Panc1 (cell line): ENCODE measurements around the gene CACNA1C. TPM values are rescaled to one million over a fixed set of nuclear protein-coding genes. Genes with fewer than 3 reads are reported as not detected.

Experiments used
- ATAC-seq: fragments of 200-7000 bp; cut with Tn5 transposase; 2 replicates; pipeline ENCODE4 v1.9.1; 2020; ENCODE audit warnings: mild to moderate bottlenecking, moderate library complexity
- BruUV-seq: library from RNA; stranded (reverse); fragments of 400-500 nt; replicated peaks from 2 replicates; lab custom pipeline; 2021; lab: Mats Ljungman, UMichigan
- CTCF ChIA-PET: fragments of 300-600 bp; sonication (Branson Sonifier 250); formaldehyde crosslinking; loops from one replicate; lab custom pipeline; 2022; ENCODE audit warnings: antibody characterized with exemption; lab: Charles Lee
- POLR2A ChIA-PET: fragments of 300-600 bp; sonication (Branson Sonifier 250); formaldehyde crosslinking; loops from one replicate; lab custom pipeline; 2022; ENCODE audit warnings: antibody characterized with exemption; lab: Charles Lee
- DNase-seq: peaks from one replicate; pipeline ENCODE4 v3.0.0-alpha.2; 2010; ENCODE audit warnings: low read depth, low spot score
- H3K27ac ChIP-seq: 2 replicates; pipeline ENCODE4 v1.5.1; 2011; ENCODE audit warnings: mild to moderate bottlenecking, low read length, inconsistent platforms
- H3K27me3 ChIP-seq: fragments of 200-500 bp; sonication (Bioruptor generic); 2 replicates; pipeline ENCODE4 v1.6.0; 2014; ENCODE audit warnings: low read length, inconsistent platforms; ENCODE audit not compliant: control insufficient read depth, insufficient read depth
- H3K36me3 ChIP-seq: fragments of 200-500 bp; sonication (Bioruptor generic); 2 replicates; pipeline ENCODE4 v1.5.1; 2014; ENCODE audit warnings: inconsistent platforms, mild to moderate bottlenecking, low read length, moderate library complexity; ENCODE audit not compliant: control insufficient read depth, insufficient read depth
- H3K4me1 ChIP-seq: 2 replicates; pipeline ENCODE4 v1.5.1; 2011; ENCODE audit warnings: inconsistent platforms, mild to moderate bottlenecking, low read length, moderate library complexity; ENCODE audit not compliant: control insufficient read depth, insufficient read depth
- H3K4me3 ChIP-seq, 2 experiments: 2 replicates each; pipeline ENCODE4 v1.5.1; 2011 to 2012; ENCODE audit warnings: low read depth in 2 of 2, low read length in 2 of 2, mild to moderate bottlenecking in 2 of 2, inconsistent platforms in 1 of 2, moderate library complexity in 1 of 2
- H3K9me3 ChIP-seq: fragments of 200-500 bp; sonication (Bioruptor generic); 2 replicates; pipeline ENCODE4 v1.5.1; 2014; ENCODE audit warnings: low read depth, mild to moderate bottlenecking, inconsistent platforms, low read length, moderate library complexity; ENCODE audit not compliant: control insufficient read depth, insufficient read depth
- POLR2AphosphoS5 ChIP-seq: IDR thresholded peaks from 2 replicates; pipeline ENCODE4 v1.6.1; 2012; ENCODE audit warnings: mild to moderate bottlenecking, low read depth, low read length, moderate library complexity
- SIN3A ChIP-seq: IDR thresholded peaks from 2 replicates; pipeline ENCODE4 v1.6.1; 2012; ENCODE audit warnings: low read depth, mild to moderate bottlenecking, low read length, moderate library complexity, borderline replicate concordance; ENCODE audit not compliant: insufficient read depth
- TCF7L2 ChIP-seq: IDR thresholded peaks from 2 replicates; pipeline ENCODE4 v1.6.1; 2011; ENCODE audit warnings: mild to moderate bottlenecking, low read depth, low read length, inconsistent platforms
- in situ Hi-C: cut with HindIII; loops from 2 replicates; pipeline ENCODE4 v1.10.0; 2016; ENCODE audit warnings: low sequenced_read_pairs, low pct_unique_long_range_greater_than_20kb
- intact Hi-C: fragments of 100-400 bp; cut with micrococcal nuclease; formaldehyde crosslinking; loops from one replicate; pipeline ENCODE4 v1.10.0; 2022; ENCODE audit not compliant: unreplicated experiment
- total RNA-seq: library from RNA; stranded (reverse); gene quantifications from one replicate; pipeline ENCODE4 v1.2.1, GENCODE V29; 2021; ENCODE audit not compliant: unreplicated experiment
- TF ChIP-seq, protein P1 (sequence below), 2 experiments: IDR thresholded peaks; 2 replicates each; pipeline ENCODE4 v1.6.1; 2011 to 2012; ENCODE audit warnings: low read depth in 2 of 2, control low read depth in 1 of 2, low read length in 1 of 2, mild to moderate bottlenecking in 1 of 2, moderate library complexity in 1 of 2; ENCODE audit not compliant: insufficient read depth in 1 of 2
- TF ChIP-seq, protein P2 (sequence below): fragments of 450-650 bp; IDR thresholded peaks from 2 replicates; pipeline ENCODE4 v1.5.1; 2017; ENCODE audit warnings: mild to moderate bottlenecking

CACNA1C gene
- total RNA-seq, 1 experiment from 2014 or later = 0.03 TPM

DNA sequence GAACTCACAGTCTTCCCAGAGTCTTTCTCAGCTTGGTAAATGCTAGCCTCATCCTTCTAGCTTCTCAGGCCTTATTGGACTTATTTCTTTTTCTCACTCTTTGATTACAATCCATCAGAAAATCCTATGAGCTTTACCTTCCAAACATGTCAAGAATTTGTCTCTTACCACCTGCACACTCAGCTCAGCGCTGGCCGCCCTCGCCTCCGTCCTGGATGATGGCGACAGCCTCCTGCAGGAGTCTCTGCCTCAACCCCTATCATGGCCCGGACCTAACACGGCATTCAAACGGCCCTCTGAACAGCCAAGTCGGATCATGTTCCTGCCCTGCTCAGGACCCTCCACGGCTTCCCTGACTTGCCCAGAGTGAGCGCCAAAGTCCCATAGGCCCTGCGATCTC, 408.9 kb downstream of the CACNA1C start:
- POLR2A ChIA-PET = no interaction called here
- no TSS peak for BruUV-seq
- H3K4me3 ChIP-seq = no peak overlapping the region

DNA sequence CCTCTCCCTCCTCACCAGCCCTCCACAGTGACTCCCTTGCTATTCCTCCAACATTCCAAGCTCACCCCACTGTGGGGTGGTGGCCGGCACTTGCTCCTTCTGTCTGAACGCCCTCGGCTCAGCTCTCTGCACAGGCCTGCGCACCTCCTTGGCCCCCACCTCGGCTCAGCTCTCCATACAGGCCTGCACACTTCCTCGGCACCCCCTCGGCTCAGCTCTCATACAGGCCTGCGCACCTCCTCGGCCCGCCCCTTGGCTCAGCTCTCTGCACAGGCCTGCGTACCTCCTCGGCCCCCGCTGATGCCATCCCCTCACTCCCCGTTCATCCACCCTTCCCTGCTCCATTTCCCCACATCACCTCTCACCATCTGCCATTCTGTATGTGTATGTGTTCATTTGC, 409.3 kb downstream of the CACNA1C start:
- POLR2A ChIA-PET = no interaction called here
- intact Hi-C loops = no loop called here
- TF ChIP-seq, protein P1, sequence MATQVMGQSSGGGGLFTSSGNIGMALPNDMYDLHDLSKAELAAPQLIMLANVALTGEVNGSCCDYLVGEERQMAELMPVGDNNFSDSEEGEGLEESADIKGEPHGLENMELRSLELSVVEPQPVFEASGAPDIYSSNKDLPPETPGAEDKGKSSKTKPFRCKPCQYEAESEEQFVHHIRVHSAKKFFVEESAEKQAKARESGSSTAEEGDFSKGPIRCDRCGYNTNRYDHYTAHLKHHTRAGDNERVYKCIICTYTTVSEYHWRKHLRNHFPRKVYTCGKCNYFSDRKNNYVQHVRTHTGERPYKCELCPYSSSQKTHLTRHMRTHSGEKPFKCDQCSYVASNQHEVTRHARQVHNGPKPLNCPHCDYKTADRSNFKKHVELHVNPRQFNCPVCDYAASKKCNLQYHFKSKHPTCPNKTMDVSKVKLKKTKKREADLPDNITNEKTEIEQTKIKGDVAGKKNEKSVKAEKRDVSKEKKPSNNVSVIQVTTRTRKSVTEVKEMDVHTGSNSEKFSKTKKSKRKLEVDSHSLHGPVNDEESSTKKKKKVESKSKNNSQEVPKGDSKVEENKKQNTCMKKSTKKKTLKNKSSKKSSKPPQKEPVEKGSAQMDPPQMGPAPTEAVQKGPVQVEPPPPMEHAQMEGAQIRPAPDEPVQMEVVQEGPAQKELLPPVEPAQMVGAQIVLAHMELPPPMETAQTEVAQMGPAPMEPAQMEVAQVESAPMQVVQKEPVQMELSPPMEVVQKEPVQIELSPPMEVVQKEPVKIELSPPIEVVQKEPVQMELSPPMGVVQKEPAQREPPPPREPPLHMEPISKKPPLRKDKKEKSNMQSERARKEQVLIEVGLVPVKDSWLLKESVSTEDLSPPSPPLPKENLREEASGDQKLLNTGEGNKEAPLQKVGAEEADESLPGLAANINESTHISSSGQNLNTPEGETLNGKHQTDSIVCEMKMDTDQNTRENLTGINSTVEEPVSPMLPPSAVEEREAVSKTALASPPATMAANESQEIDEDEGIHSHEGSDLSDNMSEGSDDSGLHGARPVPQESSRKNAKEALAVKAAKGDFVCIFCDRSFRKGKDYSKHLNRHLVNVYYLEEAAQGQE (IDR thresholded peaks at IDR 0.05; ENCODE audit: insufficient read depth in 1 of 2, low read depth in 2 of 2, low read length in 1 of 2) = no peak
- no peak for TF ChIP-seq POLR2AphosphoS5
- CTCF ChIA-PET = no interaction called here
- no peaks in the 10 kb centered on the region for H3K9me3 ChIP-seq
- no TSS peak for BruUV-seq
- no peak for ATAC-seq
- no peaks in the 10 kb centered on the region for H3K4me1 ChIP-seq
- H3K27ac ChIP-seq = no peak overlapping the region
- in situ Hi-C loops = no loop called here
- no peaks in the 10 kb centered on the region; the same call in 1 of the 2 replicates for H3K27me3 ChIP-seq
- no peak overlapping the region for H3K4me3 ChIP-seq
- DNase-seq = no peak
- no peaks in the 10 kb centered on the region for H3K36me3 ChIP-seq

More for the DNA sequence above, 408.9 kb downstream of the CACNA1C start:
- ATAC-seq = no peak
- Histone ChIP-seq H3K27ac (no peak overlapping the region), H3K4me1 (no peaks in the 10 kb centered on the region), H3K9me3 (no peaks in the 10 kb centered on the region), H3K27me3 (no peaks in the 10 kb centered on the region; the same call in 1 of the 2 replicates), H3K36me3 (no peaks in the 10 kb centered on the region)
- CTCF ChIA-PET = no interaction called here
- no peak for DNase-seq
- in situ Hi-C loops (no loop called here), intact Hi-C loops (no loop called here)
- no peak for TF ChIP-seq TCF7L2
- TF ChIP-seq SIN3A = no peak
- TF ChIP-seq, protein P2, sequence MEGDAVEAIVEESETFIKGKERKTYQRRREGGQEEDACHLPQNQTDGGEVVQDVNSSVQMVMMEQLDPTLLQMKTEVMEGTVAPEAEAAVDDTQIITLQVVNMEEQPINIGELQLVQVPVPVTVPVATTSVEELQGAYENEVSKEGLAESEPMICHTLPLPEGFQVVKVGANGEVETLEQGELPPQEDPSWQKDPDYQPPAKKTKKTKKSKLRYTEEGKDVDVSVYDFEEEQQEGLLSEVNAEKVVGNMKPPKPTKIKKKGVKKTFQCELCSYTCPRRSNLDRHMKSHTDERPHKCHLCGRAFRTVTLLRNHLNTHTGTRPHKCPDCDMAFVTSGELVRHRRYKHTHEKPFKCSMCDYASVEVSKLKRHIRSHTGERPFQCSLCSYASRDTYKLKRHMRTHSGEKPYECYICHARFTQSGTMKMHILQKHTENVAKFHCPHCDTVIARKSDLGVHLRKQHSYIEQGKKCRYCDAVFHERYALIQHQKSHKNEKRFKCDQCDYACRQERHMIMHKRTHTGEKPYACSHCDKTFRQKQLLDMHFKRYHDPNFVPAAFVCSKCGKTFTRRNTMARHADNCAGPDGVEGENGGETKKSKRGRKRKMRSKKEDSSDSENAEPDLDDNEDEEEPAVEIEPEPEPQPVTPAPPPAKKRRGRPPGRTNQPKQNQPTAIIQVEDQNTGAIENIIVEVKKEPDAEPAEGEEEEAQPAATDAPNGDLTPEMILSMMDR = no peak
- no peak for TF ChIP-seq POLR2AphosphoS5
- TF ChIP-seq, protein P1 (IDR thresholded peaks at IDR 0.05; ENCODE audit: insufficient read depth in 1 of 2, low read depth in 2 of 2, low read length in 1 of 2) = no peak
